GM19239 (cell line): ENCODE data around the gene LOXHD1.

ENCODE experiments used
- DNase-seq: peaks from one replicate; pipeline ENCODE4 v3.0.0; 2011; ENCODE audit warnings: low spot score; ENCODE audit not compliant: insufficient read length
- FAIRE-seq: peaks from 2 replicates; lab custom pipeline; 2011; peaks lifted over from hg19 to GRCh38; lab: Jason Lieb, UNC

LOXHD1 gene

DNA sequence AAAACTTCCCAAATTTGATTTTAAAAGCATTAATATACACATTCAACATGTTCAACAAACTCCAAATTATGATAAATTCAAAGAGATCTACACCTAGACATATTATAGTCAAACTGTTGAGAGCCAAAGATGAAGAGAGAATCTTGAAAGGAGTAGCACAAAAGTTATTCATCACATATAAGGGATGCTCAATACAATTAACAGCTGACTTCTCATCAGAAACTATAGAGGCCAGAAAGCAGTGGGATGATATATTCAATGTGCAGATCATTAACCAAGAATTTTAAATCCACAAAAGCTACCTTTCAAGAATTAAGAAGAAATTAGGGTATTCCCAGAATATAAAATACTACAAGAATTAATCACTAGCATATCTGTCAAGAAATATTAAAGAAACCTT lies 75.4 kb downstream of the LOXHD1 start:
- no peak for DNase-seq
- FAIRE-seq: no peak

DNA sequence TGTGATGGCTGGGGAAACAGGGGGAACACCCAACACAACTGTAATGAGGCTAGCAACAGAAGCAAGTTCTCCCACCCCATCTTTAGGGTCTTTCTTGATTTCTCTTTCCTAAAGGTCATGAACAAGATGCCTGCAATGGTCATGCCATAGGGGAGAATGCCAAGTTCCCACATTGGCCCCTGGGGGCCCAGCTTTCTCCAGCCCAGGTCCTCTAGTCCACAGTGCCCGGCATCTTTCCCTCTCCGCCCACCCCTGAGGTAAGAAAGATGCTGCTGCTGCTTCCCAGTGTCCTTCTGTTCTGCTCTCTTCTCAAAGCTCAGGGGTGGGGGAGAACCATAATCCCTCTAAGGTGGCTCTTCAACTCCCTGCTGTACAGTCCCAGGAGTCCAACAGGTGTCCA lies 78.0 kb downstream of the LOXHD1 start:
- DNase-seq: no peak
- no peak for FAIRE-seq

GRCh38 chr18:46577546-46577945 lies 79.5 kb downstream of the LOXHD1 start:
- DNase-seq (no peak), FAIRE-seq (no peak)

GRCh38 chr18:46575851-46576250 lies 81.2 kb downstream of the LOXHD1 start:
- no peak for FAIRE-seq
- no peak for DNase-seq

- DNase-seq (no peak), FAIRE-seq (no peak)
These were observed 82.3 kb downstream of the LOXHD1 start for GRCh38 chr18:46574743-46575115.

- FAIRE-seq (no peak), DNase-seq (no peak)
These were observed 82.8 kb downstream of the LOXHD1 start for GRCh38 chr18:46574000-46574742.

DNA sequence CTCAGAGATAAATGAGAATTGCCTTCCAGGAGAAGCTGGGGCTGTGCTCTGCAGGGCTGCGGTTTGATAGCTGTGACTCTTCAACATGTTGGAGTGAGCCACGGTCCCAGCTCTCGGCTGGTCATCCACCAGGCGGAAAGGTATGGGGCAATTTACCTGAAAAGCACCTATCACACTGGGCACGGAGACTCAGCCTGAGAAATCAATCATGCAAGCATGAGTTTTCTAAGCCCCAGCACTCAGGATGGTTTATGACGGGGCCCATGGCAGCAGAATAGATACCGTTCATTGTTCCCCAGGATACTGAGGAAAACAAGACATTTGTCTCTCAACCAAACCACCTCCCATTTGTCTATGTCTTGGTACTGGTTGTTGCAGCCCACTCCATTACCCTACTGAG lies 83.9 kb downstream of the LOXHD1 start:
- DNase-seq (no peak), FAIRE-seq (no peak)

GRCh38 chr18:46571756-46572155 lies 85.3 kb downstream of the LOXHD1 start:
- FAIRE-seq: no peak

DNA sequence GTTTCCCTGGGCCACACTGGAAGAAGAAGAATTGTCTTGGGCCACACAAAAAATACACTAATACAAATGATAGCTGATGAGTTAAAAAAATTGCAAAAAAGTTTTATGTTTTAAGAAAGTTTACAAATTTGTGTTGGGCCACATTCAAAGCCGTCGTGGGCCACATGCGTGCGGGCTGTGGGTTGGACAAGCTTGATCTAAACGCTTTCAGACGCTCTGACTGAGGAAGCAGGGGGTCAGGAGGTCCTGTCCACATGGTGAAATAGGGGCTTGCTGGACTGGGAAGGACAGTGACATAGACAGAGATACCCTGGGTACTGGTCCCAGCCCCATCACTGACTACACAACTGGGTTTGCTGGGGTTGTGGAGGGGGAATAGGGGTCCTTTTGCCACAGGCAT lies 86.4 kb downstream of the LOXHD1 start:
- no peak for FAIRE-seq
- DNase-seq: no peak

More at GRCh38 chr18:46571756-46572155, 85.3 kb downstream of the LOXHD1 start:
- no peak for DNase-seq

DNA sequence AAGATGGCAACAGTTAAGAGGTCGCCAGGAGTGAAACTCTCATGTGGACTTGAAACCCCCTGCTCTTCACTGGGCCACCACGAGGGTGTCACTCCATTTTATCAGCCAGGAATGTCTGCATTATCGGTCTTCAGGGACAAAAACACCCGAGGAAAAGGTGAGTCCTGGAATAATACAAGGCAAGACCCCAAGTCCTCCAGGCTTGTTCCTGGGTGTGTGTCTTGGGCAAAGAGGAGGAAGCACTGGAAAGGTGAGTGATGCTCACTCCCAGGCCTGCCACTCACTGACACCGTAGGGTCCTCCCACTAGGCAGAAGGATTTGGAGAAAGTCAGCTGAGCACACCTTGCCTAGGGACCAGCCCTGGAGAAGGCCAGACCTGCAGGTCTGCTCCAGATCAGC lies 86.9 kb downstream of the LOXHD1 start:
- FAIRE-seq (no peak), DNase-seq (no peak)

GRCh38 chr18:46569211-46569610 lies 87.8 kb downstream of the LOXHD1 start:
- no peak for FAIRE-seq
- DNase-seq: no peak

DNA sequence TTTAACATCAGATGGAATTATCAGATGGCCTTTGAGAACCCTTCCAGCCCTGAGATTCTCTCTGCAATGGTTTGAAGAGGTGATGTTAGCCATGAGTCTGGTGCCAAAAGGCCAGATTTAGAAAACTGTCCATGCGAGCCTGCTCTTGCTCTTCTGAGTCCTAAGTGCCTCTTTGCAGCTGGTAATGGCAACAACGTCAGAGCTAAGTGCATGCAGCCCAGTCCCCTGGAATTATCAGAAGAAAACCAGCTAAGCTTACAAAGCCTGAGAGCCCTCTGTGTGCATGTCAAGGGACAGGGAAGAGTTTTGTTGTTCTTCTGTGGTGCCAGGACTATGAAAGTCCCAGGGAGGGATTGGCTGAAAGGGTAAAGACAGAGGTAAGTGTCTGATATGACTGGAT lies 89.8 kb downstream of the LOXHD1 start:
- no peak for FAIRE-seq
- DNase-seq: no peak

DNA sequence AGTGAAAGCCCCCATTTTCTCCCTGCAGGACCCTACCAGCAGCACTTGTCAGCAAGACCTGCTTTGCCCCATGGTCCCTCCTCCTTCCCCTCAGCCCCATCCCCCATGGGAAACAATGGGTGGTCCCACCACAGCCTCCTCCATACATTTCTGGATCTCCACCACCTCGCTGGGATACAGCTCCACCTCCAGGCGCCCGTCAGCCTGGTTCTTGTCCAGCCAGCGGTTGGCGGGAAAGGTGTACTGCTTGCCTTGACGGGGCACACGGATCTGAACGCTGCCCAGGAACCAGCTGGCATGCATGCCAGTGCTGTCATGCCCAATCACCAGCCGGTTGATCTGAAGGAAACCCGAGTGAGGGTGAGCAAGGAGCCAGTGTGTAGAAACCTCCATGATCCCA lies 90.9 kb downstream of the LOXHD1 start:
- FAIRE-seq (no peak), DNase-seq (no peak)

- DNase-seq (no peak), FAIRE-seq (no peak)
These were observed 91.8 kb downstream of the LOXHD1 start for GRCh38 chr18:46565256-46565655.

- no peak for DNase-seq
- no peak for FAIRE-seq
These were observed 93.7 kb downstream of the LOXHD1 start for GRCh38 chr18:46563317-46563716.

GRCh38 chr18:46562674-46563192 lies 94.3 kb downstream of the LOXHD1 start:
- FAIRE-seq (no peak), DNase-seq (no peak)

DNA sequence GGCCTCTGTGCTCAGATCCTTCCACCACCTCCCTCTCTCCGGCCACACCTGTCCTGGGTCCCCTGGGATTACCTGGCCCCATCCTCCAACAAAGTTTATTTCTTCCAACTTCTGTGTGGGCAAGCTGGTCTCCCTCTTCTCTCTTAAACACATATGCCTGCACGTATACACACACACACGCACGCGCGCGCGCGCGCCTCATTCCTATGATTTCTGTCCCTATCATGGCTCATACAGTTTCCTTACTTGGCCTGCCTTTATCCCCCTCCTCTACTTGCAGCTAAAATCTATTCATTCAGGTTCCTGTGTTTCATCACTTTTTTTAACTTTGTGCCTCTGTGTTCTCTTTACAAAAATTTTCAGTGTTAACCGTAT lies 96.4 kb downstream of the LOXHD1 start:
- FAIRE-seq: no peak
- no peak for DNase-seq

- FAIRE-seq (no peak), DNase-seq (no peak)
These were observed 96.9 kb downstream of the LOXHD1 start for GRCh38 chr18:46559946-46560670.

DNA sequence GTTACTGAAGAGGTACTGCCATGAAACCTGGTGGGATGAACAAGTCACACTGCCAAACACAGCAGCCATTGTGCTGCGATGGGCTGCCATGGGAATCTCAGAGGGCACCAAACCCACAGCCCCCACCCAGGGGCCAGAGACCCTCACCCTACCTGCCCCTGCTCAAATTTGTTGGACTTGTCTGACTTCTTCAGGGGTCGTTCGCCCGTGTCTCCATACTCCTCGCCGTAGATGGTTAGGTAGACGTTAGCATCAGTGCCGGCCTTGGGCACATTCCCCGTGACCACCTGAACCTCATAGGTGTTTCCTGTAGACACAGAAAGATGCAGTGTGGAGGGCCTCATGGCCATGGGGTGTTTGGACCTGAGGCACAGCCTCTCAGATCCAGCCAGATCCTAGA lies 97.7 kb downstream of the LOXHD1 start:
- FAIRE-seq (no peak), DNase-seq (no peak)

DNA sequence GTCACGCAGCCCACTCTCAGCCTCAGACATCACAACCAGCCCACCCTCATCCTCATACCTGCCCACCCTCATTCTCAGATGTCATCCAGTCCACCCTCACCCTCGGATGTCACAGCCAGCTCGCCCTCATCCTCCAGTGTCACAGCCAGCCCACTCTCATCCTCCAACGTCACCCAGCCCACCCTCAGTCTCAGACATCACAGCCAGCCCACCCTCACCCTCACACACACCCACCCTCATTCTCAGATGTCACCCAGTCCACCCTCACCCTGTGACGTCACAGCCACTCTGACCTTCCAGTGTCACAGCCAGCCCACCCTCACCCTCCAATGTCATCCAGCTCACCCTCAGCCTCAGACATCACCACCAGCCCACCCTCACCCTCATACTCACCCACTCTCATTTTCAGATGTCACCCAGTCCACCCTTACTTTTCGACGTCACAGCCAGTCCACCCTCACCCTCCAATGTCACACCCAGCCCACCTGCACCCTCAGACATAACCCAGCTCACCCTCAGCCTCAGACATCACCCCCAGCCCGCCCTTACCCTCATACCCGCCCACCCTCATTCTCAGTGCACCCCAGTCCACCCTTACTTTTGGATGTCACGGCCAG lies 100.3 kb downstream of the LOXHD1 start:
- FAIRE-seq (no peak), DNase-seq (no peak)

DNA sequence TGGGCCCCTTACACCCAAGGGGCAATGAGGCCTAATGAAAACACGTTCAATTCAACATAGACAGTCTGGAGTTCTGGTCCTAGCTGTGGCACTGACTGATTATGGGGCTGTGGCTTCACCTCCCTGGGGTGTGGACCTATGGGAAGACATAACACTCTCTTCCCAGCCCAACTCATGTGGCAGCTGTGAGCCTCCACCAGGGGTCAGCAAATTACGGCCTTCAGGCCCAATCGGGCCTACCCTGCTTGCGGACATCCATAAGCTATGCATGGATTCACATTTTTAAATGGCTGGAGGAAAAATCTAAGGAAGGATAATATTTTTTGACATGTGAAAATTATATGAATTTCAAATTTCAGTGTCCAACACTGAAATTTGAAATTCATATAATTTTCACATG lies 101.3 kb downstream of the LOXHD1 start:
- FAIRE-seq (no peak), DNase-seq (peak; percentile 41)
